GM23338 (cell line): ENCODE measurements around the gene NRBP1. TPM values are rescaled to one million over a fixed set of nuclear protein-coding genes. Genes with fewer than 3 reads are reported as not detected.

Experiments used
- ATAC-seq: fragments of 200-7000 bp; cut with Tn5 transposase; 3 replicates; pipeline ENCODE4 v1.9.1; 2020
- DNase-seq: peaks from one replicate; pipeline ENCODE4 v3.0.0-alpha.2; 2015; ENCODE audit warnings: low spot score
- H2AFZ ChIP-seq: fragments of 200-600 bp; sonication (generic); 2 replicates; pipeline ENCODE4 v1.8.0; 2016; ENCODE audit warnings: antibody characterized with exemption, mild to moderate bottlenecking, moderate library complexity
- H3F3A ChIP-seq: fragments of 200-600 bp; sonication (generic); replicated peaks from 2 replicates; pipeline ENCODE4 v1.8.0; 2017; ENCODE audit warnings: antibody characterized with exemption, mixed run types, low read depth
- H3K27ac ChIP-seq: fragments of 200-600 bp; sonication (generic); 2 replicates; pipeline ENCODE4 v1.6.1; 2016; ENCODE audit warnings: low read depth
- H3K27me3 ChIP-seq: fragments of 200-600 bp; sonication (generic); 2 replicates; pipeline ENCODE4 v1.8.0; 2016; ENCODE audit warnings: mild to moderate bottlenecking, mixed run types, moderate library complexity; ENCODE audit not compliant: insufficient read depth
- H3K36me3 ChIP-seq: fragments of 200-600 bp; sonication (generic); 2 replicates; pipeline ENCODE4 v1.8.0; 2016; ENCODE audit warnings: mild to moderate bottlenecking; ENCODE audit not compliant: insufficient read depth
- H3K4me1 ChIP-seq: fragments of 200-600 bp; sonication (generic); 2 replicates; pipeline ENCODE4 v1.8.0; 2016; ENCODE audit warnings: mild to moderate bottlenecking, moderate library complexity; ENCODE audit not compliant: insufficient read depth
- H3K4me2 ChIP-seq: fragments of 200-600 bp; sonication (generic); 2 replicates; pipeline ENCODE4 v1.7.1; 2017; ENCODE audit warnings: mixed run types
- H3K4me3 ChIP-seq: fragments of 200-600 bp; sonication (generic); 2 replicates; pipeline ENCODE4 v1.6.1; 2016; ENCODE audit warnings: mixed run types
- H3K79me2 ChIP-seq: fragments of 200-600 bp; sonication (generic); replicated peaks from 2 replicates; pipeline ENCODE4 v1.8.0; 2017; ENCODE audit warnings: mild to moderate bottlenecking; ENCODE audit not compliant: insufficient read depth
- H3K9me2 ChIP-seq: fragments of 200-600 bp; sonication (generic); 2 replicates; pipeline ENCODE4 v1.8.0; 2017; ENCODE audit not compliant: insufficient read depth
- H4K20me1 ChIP-seq: fragments of 200-600 bp; sonication (generic); replicated peaks from 2 replicates; pipeline ENCODE4 v1.8.0; 2017; ENCODE audit warnings: mild to moderate bottlenecking; ENCODE audit not compliant: insufficient read depth
- H3K27ac Mint-ChIP-seq: 2 replicates; pipeline ENCODE4 v1.8.0; 2020; ENCODE audit warnings: inconsistent platforms, mild to moderate bottlenecking, moderate library complexity, mixed read lengths
- H3K27me3 Mint-ChIP-seq: 3 replicates; pipeline ENCODE4 v1.8.0; 2022; ENCODE audit warnings: low read depth, mild to moderate bottlenecking, moderate library complexity, mixed read lengths, inconsistent platforms; ENCODE audit not compliant: insufficient read depth, poor library complexity
- H3K36me3 Mint-ChIP-seq: 3 replicates; pipeline ENCODE4 v1.8.0; 2021; ENCODE audit warnings: low read depth, mild to moderate bottlenecking, inconsistent platforms, moderate library complexity, mixed read lengths
- H3K4me1 Mint-ChIP-seq: 3 replicates; pipeline ENCODE4 v1.8.0; 2020; ENCODE audit warnings: mild to moderate bottlenecking, inconsistent platforms, mixed read lengths
- H3K4me3 Mint-ChIP-seq: 3 replicates; pipeline ENCODE4 v1.8.0; 2021; ENCODE audit warnings: moderate library complexity, mild to moderate bottlenecking, inconsistent platforms, mixed read lengths
- H3K9me3 Mint-ChIP-seq: 3 replicates; pipeline ENCODE4 v1.8.0; 2020; ENCODE audit warnings: moderate library complexity, mild to moderate bottlenecking, inconsistent platforms, mixed read lengths
- CREB1 ChIP-seq: fragments of 250-450 bp; sonication (Bioruptor Pico); IDR thresholded peaks from 2 replicates; pipeline ENCODE4 v1.5.0; 2020; ENCODE audit warnings: low read depth, mild to moderate bottlenecking, moderate library complexity
- EZH2phosphoT487 ChIP-seq: fragments of 200-600 bp; sonication (generic); IDR thresholded peaks from one replicate; pipeline ENCODE4 v1.8.1; 2018; ENCODE audit warnings: antibody characterized with exemption; ENCODE audit not compliant: unreplicated experiment
- JUNB ChIP-seq: IDR thresholded peaks from one replicate; pipeline ENCODE4 v1.6.1; 2016; ENCODE audit warnings: antibody characterized with exemption; ENCODE audit not compliant: unreplicated experiment
- NANOG ChIP-seq: IDR thresholded peaks from 2 replicates; pipeline ENCODE4 v1.6.1; 2016; ENCODE audit warnings: antibody characterized with exemption, borderline replicate concordance
- POLR2AphosphoS5 ChIP-seq: IDR thresholded peaks from 2 replicates; pipeline ENCODE4 v1.6.1; 2016; ENCODE audit warnings: antibody characterized with exemption, low read depth
- STAT1 ChIP-seq: IDR thresholded peaks from one replicate; pipeline ENCODE4 v1.6.1; 2016; ENCODE audit warnings: antibody characterized with exemption; ENCODE audit not compliant: unreplicated experiment
- ZNF331 ChIP-seq: fragments of 250-450 bp; sonication (Bioruptor Pico); IDR thresholded peaks from 2 replicates; pipeline ENCODE4 v1.5.0; 2020; ENCODE audit warnings: low read depth, mild to moderate bottlenecking, moderate library complexity
- polyA plus RNA-seq: library from polyadenylated mRNA; unstranded; fragments of >200 nt; fragmentation: Nextera tagmentation; extraction: Ambion mirVana; gene quantifications from 2 replicates; pipeline ENCODE4 v1.2.1, GENCODE V29; 2016
- total RNA-seq: library from RNA; depleted of rRNA; stranded (reverse); fragments of >200 nt; shearing (Covaris generic); gene quantifications from 2 replicates; pipeline ENCODE4 v1.2.3, GENCODE V29; 2014
- TF ChIP-seq, protein P1 (sequence below): IDR thresholded peaks from one replicate; pipeline ENCODE4 v1.6.1; 2018; ENCODE audit warnings: antibody characterized with exemption; ENCODE audit not compliant: unreplicated experiment
- TF ChIP-seq, protein P2 (sequence below), 2 experiments: fragments of 200-600 bp in 1 of 2; sonication (generic) in 1 of 2; conservative IDR thresholded peaks; 2 replicates each; pipeline versions ENCODE4 v1.5.1 to v1.6.1; 2016 to 2017; ENCODE audit warnings: antibody characterized with exemption in 2 of 2, low read depth in 2 of 2, mild to moderate bottlenecking in 2 of 2, moderate library complexity in 1 of 2
- TF ChIP-seq, protein P3 (sequence below): fragments of 250-450 bp; sonication (Bioruptor Pico); IDR thresholded peaks from 2 replicates; pipeline ENCODE4 v1.5.0; 2020; ENCODE audit warnings: mild to moderate bottlenecking, moderate library complexity

Gene NRBP1
- total and polyA plus RNA-seq, 2 experiments from 2014 or later = 75.0 to 128 TPM

DNA sequence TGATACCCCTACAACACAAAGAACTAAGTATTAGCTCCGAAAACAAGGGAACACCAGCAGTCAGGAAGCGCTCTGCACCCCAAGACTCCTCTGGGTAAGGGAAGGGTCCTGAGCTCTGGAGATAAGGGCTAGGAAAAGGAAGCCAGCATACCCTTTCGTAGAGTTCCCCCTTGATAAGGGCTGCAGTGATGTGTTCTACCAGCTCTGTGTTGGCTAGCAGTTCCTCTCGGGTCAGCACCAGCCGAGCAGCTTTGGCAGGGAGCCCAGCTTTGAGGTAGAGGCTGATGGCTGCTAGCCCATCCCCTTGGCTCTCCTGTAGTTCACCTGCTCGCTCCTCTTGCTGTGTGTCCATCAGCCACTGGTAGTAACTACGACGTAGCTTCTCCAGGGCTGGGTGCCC lies 32.7 kb downstream of the NRBP1 start (continued):
- TF ChIP-seq, protein P1, sequence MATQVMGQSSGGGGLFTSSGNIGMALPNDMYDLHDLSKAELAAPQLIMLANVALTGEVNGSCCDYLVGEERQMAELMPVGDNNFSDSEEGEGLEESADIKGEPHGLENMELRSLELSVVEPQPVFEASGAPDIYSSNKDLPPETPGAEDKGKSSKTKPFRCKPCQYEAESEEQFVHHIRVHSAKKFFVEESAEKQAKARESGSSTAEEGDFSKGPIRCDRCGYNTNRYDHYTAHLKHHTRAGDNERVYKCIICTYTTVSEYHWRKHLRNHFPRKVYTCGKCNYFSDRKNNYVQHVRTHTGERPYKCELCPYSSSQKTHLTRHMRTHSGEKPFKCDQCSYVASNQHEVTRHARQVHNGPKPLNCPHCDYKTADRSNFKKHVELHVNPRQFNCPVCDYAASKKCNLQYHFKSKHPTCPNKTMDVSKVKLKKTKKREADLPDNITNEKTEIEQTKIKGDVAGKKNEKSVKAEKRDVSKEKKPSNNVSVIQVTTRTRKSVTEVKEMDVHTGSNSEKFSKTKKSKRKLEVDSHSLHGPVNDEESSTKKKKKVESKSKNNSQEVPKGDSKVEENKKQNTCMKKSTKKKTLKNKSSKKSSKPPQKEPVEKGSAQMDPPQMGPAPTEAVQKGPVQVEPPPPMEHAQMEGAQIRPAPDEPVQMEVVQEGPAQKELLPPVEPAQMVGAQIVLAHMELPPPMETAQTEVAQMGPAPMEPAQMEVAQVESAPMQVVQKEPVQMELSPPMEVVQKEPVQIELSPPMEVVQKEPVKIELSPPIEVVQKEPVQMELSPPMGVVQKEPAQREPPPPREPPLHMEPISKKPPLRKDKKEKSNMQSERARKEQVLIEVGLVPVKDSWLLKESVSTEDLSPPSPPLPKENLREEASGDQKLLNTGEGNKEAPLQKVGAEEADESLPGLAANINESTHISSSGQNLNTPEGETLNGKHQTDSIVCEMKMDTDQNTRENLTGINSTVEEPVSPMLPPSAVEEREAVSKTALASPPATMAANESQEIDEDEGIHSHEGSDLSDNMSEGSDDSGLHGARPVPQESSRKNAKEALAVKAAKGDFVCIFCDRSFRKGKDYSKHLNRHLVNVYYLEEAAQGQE = no peak
- TF ChIP-seq, protein P2, sequence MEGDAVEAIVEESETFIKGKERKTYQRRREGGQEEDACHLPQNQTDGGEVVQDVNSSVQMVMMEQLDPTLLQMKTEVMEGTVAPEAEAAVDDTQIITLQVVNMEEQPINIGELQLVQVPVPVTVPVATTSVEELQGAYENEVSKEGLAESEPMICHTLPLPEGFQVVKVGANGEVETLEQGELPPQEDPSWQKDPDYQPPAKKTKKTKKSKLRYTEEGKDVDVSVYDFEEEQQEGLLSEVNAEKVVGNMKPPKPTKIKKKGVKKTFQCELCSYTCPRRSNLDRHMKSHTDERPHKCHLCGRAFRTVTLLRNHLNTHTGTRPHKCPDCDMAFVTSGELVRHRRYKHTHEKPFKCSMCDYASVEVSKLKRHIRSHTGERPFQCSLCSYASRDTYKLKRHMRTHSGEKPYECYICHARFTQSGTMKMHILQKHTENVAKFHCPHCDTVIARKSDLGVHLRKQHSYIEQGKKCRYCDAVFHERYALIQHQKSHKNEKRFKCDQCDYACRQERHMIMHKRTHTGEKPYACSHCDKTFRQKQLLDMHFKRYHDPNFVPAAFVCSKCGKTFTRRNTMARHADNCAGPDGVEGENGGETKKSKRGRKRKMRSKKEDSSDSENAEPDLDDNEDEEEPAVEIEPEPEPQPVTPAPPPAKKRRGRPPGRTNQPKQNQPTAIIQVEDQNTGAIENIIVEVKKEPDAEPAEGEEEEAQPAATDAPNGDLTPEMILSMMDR (conservative IDR thresholded peaks at IDR 0.05; ENCODE audit: low read depth in 2 of 2) = no peak
- no peak for TF ChIP-seq POLR2AphosphoS5
- no peak for TF ChIP-seq ZNF331 (CRISPR knock-in tag)
- no peak for TF ChIP-seq JUNB

DNA sequence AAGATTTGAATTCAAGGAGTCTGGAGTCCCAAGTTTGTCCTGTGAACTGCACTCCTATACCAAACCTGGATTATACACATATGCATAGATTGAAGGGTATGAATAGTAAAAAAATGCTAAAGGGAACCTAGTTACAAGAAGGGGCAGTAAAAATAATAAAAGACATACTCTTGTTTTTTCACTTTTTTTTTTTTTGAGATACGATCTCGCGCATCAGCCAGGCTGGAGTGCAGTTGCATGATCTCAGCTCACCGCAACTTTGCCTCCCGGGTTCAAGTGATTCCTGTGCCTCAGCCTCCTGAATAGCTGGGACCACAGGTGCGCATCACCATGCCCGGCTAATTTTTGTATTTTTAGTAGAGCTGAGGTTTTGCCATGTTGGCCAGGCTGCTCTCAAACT lies 36.0 kb downstream of the NRBP1 start:
- Histone ChIP-seq H3K27me3 (no peaks in the 10 kb centered on the region), H3K4me3 (no peak overlapping the region), H2AFZ (no peak overlapping the region), H3K9me2 (no peaks in the 10 kb centered on the region), H3K27ac (no peak overlapping the region), H3F3A (no peaks in the 10 kb centered on the region), H4K20me1 (no peaks in the 10 kb centered on the region), H3K4me1 (no peaks in the 10 kb centered on the region), H3K36me3 (no peaks in the 10 kb centered on the region), H3K79me2 (no peaks in the 10 kb centered on the region), H3K4me2 (no peak overlapping the region)
- DNase-seq (no peak), ATAC-seq (no peak)
- Mint-ChIP-seq H3K36me3 (no peaks in the 10 kb centered on the region; the same call in 2 of the 3 replicates), H3K27ac (no peak overlapping the region), H3K4me3 (no peak overlapping the region), H3K4me1 (peaks cover 4% of the 10 kb centered on the region; the same call in 2 of the 3 replicates), H3K27me3 (no peaks in the 10 kb centered on the region), H3K9me3 (no peaks in the 10 kb centered on the region)
- no peak for TF ChIP-seq STAT1
- TF ChIP-seq ZNF331 (CRISPR knock-in tag) = no peak
- TF ChIP-seq EZH2phosphoT487 = no peak
- TF ChIP-seq, protein P2 (conservative IDR thresholded peaks at IDR 0.05; ENCODE audit: low read depth in 2 of 2) = no peak
- TF ChIP-seq, protein P3, sequence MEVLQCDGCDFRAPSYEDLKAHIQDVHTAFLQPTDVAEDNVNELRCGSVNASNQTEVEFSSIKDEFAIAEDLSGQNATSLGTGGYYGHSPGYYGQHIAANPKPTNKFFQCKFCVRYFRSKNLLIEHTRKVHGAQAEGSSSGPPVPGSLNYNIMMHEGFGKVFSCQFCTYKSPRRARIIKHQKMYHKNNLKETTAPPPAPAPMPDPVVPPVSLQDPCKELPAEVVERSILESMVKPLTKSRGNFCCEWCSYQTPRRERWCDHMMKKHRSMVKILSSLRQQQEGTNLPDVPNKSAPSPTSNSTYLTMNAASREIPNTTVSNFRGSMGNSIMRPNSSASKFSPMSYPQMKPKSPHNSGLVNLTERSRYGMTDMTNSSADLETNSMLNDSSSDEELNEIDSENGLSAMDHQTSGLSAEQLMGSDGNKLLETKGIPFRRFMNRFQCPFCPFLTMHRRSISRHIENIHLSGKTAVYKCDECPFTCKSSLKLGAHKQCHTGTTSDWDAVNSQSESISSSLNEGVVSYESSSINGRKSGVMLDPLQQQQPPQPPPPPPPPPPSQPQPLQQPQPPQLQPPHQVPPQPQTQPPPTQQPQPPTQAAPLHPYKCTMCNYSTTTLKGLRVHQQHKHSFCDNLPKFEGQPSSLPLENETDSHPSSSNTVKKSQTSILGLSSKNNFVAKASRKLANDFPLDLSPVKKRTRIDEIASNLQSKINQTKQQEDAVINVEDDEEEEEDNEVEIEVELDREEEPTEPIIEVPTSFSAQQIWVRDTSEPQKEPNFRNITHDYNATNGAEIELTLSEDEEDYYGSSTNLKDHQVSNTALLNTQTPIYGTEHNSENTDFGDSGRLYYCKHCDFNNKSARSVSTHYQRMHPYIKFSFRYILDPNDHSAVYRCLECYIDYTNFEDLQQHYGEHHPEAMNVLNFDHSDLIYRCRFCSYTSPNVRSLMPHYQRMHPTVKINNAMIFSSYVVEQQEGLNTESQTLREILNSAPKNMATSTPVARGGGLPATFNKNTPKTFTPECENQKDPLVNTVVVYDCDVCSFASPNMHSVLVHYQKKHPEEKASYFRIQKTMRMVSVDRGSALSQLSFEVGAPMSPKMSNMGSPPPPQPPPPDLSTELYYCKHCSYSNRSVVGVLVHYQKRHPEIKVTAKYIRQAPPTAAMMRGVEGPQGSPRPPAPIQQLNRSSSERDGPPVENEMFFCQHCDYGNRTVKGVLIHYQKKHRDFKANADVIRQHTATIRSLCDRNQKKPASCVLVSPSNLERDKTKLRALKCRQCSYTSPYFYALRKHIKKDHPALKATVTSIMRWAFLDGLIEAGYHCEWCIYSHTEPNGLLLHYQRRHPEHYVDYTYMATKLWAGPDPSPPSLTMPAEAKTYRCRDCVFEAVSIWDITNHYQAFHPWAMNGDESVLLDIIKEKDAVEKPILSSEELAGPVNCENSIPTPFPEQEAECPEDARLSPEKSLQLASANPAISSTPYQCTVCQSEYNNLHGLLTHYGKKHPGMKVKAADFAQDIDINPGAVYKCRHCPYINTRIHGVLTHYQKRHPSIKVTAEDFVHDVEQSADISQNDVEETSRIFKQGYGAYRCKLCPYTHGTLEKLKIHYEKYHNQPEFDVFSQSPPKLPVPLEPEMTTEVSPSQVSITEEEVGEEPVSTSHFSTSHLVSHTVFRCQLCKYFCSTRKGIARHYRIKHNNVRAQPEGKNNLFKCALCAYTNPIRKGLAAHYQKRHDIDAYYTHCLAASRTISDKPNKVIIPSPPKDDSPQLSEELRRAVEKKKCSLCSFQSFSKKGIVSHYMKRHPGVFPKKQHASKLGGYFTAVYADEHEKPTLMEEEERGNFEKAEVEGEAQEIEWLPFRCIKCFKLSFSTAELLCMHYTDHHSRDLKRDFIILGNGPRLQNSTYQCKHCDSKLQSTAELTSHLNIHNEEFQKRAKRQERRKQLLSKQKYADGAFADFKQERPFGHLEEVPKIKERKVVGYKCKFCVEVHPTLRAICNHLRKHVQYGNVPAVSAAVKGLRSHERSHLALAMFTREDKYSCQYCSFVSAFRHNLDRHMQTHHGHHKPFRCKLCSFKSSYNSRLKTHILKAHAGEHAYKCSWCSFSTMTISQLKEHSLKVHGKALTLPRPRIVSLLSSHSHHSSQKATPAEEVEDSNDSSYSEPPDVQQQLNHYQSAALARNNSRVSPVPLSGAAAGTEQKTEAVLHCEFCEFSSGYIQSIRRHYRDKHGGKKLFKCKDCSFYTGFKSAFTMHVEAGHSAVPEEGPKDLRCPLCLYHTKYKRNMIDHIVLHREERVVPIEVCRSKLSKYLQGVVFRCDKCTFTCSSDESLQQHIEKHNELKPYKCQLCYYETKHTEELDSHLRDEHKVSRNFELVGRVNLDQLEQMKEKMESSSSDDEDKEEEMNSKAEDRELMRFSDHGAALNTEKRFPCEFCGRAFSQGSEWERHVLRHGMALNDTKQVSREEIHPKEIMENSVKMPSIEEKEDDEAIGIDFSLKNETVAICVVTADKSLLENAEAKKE (CRISPR knock-in tag) = no peak
- no peak for TF ChIP-seq NANOG
- no peak for TF ChIP-seq CREB1 (CRISPR knock-in tag)
